HG03095 (cell line): ENCODE results near the gene NETO1.

Source experiments
- ATAC-seq: cut with Tn5 transposase; IDR thresholded peaks from one replicate; pipeline ENCODE4 v1.9.1; 2021; ENCODE audit warnings: moderate library complexity; ENCODE audit not compliant: unreplicated experiment

Gene NETO1

GRCh38 chr18:72867746-72868584, at the start of gene NETO1:
Gene NETO1 (minus strand): TSS chr18:72867987. CDS start chr18:72867291, 696 bp downstream.
- no peak for ATAC-seq

- no peak for ATAC-seq
Measured at GRCh38 chr18:72910045-72910444, 42.3 kb upstream of the NETO1 start.

GRCh38 chr18:72908181-72908580, 40.4 kb upstream of the NETO1 start:
- no peak for ATAC-seq

- no peak for ATAC-seq
Measured at GRCh38 chr18:72903033-72903432, 35.2 kb upstream of the NETO1 start.

GRCh38 chr18:72899338-72899737, 31.6 kb upstream of the NETO1 start:
- ATAC-seq: no peak

GRCh38 chr18:72898870-72899269, 31.1 kb upstream of the NETO1 start:
- ATAC-seq: no peak

GRCh38 chr18:72895548-72895947, 27.8 kb upstream of the NETO1 start:
- ATAC-seq: no peak

- no peak for ATAC-seq
Measured at GRCh38 chr18:72878561-72878960, 10.8 kb upstream of the NETO1 start.

- no peak for ATAC-seq
Measured at GRCh38 chr18:72878143-72878542, 10.4 kb upstream of the NETO1 start.

GRCh38 chr18:72871091-72871490, 3.3 kb upstream of the NETO1 start:
- no peak for ATAC-seq

- ATAC-seq: no peak
Measured at GRCh38 chr18:72869226-72870185, 1.7 kb upstream of the NETO1 start.

- no peak for ATAC-seq
Measured at GRCh38 chr18:72868585-72869225, 918 bp upstream of the NETO1 start.

GRCh38 chr18:72866901-72867745, 664 bp downstream of the NETO1 start:
- no peak for ATAC-seq

GRCh38 chr18:72866442-72866900, 1.3 kb downstream of the NETO1 start:
- ATAC-seq: no peak

GRCh38 chr18:72863754-72864153, 4.0 kb downstream of the NETO1 start:
- ATAC-seq: no peak

GRCh38 chr18:72859088-72859487, 8.7 kb downstream of the NETO1 start:
- ATAC-seq: no peak

GRCh38 chr18:72849671-72850070, 18.1 kb downstream of the NETO1 start:
- ATAC-seq: no peak

GRCh38 chr18:72848503-72849237, 19.1 kb downstream of the NETO1 start:
- no peak for ATAC-seq

GRCh38 chr18:72847771-72848170, 20.0 kb downstream of the NETO1 start:
- no peak for ATAC-seq
